ENCODE data around the gene EPHB1.

GRCh38 chr3:134829721-134830120 lies 34.7 kb downstream of the EPHB1 start:
- TF ChIP-seq CTCF (IDR thresholded peaks at IDR 0.05) (no peak), POLR2A (IDR thresholded peaks at IDR 0.05) (no peak), POLR2AphosphoS5 (IDR thresholded peaks at IDR 0.05) (no peak)

All from transverse colon (tissue), 4 donors.